Limb (tissue), 2 donors: ENCODE results near the gene PROCR.
"Not testable (repeated sequence)": the region's sequence is repeated elsewhere in the genome, so short reads cannot be mapped to it uniquely, and the experiment has no call there.

Experiments used
- DNase-seq, 2 donors: peaks; one replicate each; pipeline ENCODE4 v3.0.0-alpha.2; 2016; ENCODE audit errors: extremely low spot score in 2 of 2

Gene PROCR

DNA sequence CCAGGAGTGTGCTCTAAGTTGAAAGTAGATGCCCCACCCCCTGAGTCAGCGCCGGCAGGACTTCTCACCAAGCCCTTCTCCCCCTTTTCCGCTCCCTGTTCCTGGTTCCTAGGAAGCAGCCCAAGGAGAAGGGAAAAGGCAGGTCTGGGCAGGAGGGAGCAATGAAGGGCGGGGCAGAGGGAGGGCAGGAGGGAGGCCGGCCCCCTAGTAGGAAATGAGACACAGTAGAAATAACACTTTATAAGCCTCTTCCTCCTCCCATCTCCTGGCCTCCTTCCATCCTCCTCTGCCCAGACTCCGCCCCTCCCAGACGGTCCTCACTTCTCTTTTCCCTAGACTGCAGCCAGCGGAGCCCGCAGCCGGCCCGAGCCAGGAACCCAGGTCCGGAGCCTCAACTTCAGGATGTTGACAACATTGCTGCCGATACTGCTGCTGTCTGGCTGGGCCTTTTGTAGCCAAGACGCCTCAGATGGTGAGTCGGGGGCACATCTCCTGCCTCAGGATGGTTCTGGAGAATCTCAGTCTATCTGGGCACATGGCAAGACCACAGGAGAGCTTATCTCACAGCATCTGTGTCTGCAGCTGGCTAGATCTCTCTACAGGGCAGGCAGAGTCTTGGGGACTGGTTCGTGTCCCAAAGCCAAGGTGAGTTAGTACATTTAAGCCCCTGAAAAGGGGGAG is at the start of gene PROCR:
Gene PROCR, plus strand, starts transcription at position 320 of the 681 bp plus-strand sequence. Its CDS starts 83 bp downstream, at position 403.
- DNase-seq, result peak; percentile 71 to 82

DNA sequence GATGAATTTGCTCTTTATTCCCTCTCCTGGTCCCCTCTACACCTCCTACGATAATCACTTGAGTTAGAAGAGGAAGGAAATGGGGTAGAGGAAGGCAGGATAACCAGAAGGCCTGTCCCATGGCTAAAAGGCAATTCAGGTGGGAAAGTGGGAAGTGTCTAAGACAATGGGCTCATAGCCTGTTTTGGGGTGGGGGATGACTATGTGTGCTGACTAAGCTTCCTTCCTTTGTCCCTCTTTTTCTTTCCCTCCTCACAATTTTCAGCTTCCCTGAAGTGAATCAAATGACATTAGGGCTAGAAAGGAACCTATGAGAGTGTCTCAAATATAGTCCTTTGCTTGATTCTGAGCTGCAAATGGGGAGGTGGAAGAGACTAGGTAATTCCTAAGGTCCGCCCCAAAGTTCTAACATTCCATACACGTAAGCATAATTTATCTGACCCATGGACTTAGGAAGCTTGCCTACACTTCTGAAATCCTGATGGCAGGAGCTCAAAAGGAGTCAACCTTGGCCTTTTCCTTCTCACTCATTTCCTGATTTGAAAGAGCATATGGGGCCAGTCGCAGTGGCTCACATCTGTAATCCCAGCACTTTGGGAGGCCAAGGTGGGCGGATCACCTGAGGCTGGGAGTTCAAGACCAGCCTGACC is 49.0 kb upstream of the PROCR start:
- no peak for DNase-seq

DNA sequence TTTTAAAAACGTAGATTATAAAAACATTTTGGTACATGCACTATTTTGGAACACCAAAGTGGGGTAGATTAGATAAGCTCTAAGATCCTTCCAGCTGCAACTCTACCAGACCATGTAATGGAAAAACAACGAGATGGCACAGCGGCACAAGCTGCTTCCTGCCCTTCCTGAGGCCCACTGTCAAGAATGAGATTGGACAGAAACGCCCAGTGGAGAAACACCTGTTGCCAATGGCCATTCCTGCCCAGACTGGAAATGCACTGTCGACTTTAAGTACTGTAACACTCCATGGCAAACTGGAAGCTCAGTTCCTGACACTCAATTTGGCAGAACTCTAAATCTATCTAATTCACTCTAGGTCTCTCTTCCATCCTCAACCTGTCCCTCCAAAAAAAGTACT is 46.1 kb upstream of the PROCR start:
- no peak for DNase-seq

DNA sequence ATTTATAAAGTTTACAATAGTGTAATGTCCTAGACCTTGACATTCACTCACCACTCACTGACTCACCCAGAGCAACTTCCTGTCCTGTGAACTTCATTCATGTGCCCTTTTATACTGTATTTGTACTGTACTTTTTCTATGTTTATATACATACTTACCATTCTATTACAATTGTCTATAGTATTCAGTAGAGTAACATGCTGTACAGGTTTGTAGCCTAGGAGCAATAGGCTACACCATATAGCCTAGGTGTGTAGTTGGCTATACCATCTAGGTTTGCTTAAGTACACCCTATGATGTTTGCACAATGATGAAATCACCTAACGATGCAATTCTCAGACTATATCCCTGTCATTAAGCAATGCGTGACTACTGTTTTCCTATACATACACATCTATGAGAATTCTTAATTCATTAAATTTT is 42.2 kb upstream of the PROCR start:
- no peak for DNase-seq

DNA sequence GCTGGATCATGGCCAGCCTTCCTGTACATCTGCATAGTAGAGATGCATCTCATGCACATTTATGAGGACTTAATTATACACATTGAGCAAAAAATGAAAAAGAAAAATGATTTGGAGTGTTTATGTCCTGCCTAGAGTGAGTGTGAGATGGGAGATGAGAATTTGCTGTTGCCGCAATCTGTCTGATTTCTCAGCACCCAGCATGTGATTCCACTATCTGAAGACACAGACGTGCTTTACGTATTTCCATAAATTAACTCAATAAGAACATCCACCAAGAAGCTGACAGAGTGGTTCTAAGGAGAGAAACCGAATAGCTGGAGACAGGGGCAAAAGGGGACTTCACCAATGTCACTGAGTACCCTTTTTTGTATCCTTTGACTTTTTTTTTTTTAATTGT is 39.9 kb upstream of the PROCR start:
- no peak for DNase-seq

DNA sequence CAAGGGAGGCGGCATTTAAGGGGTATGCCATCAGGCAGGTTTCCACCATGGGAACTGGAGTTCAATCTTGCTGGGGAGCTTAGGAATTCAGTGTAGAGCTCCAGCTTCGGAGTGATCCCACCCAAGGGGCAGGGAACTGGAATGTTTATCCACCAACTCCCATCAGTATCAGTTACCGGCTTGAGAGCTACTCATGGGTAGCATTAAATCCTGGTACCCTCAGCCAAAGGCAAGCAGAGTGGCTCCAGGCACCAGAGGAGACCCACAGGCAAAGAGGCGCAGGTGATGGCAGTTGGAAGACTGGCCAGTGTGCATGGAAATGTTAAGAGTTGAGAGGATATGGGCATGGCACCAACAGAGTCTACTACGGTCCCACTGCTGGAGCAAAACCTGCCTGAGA is 38.8 kb upstream of the PROCR start:
- no peak for DNase-seq

DNA sequence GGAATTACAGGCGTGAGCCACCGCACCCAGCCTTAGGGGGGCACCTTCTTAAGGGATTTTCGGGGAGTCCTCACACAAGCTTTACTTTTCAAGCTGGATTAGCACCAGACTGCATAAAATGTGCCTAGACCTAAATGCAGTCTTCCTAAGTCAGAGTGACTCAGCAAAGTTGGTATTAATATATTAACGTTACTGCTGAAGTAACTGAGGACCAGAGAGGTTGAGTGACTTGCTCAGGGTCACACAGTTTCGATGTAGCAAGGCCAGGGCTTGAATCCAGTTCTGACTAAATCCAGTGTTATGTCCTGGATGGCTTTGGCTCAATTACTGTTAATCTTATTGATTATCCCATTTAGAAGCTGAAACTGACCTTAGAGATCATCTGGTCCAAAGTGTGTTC is 38.1 kb upstream of the PROCR start:
- DNase-seq, result no peak

DNA sequence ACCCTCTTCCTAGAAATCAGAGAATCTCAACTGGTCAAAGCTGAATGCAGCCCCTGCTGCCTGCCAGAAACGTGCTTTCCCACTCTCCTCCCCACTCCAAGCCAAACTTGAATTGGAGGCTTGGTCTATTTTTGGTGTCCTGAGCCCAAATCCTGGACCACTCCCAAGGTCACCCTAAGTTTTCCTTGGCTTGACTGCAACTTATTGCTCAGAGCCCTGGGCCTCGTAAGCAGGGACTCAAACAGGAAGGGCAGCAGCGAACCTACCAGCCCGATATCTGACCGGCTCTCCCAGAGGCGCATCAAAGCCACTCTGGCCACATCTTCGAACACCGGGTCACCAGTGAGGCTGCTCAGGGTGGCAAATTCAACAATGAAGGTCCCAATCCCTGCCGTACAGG is 37.4 kb upstream of the PROCR start:
- no peak for DNase-seq

DNA sequence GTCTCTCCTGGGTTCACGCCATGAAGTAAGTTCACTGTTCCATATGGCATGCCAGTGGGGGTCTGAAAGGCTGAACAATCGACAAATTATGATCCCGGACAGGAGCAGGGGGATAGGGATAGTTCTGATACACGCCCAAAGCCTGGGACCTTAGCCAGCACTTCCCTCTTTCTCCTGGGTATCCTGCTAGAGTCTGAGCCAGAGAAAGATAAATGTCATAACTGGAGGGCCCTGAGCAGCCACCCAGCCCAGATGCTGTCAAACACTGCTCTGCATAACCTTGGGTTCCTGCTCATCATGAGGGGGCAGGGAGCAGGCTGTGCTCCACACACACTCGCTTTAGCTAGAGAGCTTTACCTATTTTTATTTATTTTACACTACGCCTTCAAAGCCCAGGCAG is 37.0 kb upstream of the PROCR start:
- no peak for DNase-seq

DNA sequence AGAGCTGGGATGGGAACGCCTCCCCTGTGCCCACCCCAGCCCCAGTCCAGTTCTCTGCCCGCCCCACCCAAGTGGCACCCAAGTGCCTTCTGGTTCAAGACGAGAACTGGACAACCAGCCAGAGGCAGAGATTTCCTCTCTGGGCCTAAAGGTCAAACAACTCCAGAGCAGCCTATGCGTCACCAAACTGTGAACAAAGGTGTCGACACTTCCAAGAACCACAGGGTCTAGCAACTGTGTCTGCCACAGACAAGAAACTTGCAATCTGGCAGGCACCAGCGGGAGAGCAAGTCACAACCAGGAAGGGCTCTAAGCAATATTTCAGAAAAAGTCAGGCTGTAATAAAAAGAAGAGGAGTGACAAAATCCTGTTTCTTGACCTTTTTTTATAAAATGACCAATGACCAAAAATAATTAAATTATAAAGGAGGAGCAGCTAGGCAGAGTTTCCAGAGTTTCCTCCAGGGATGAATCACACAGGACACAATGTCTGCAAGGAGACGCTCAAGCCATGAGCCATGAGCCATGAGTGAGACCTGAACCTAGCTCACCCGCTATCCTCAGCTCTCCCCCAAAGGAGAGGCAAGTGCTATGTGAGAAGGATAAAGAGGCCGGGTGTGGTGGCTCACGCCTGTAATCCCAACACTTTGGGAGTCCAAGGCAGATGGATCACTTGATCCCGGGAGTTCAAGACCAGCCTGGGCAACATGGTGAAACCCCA is 35.8 kb upstream of the PROCR start:
- no peak for DNase-seq

DNA sequence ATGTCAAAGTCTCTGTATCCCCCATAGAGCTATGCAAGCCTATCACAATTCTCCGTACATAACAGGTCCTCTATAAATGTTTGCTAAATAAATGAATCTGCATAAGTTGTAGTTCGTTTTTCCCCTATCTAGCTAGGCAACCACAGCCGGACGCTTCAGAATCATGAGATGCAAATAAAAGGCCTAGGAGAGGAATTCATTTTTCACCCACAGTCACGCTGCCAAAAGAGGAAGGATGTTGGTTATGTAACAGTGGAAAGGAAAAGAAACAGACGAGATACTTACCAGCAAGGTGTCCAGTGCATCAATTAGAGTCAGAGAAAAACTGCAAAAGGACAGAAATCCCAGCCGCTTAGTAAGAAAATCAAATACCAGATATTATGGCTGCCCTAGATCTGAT is 27.2 kb upstream of the PROCR start:
- DNase-seq, result no peak

DNA sequence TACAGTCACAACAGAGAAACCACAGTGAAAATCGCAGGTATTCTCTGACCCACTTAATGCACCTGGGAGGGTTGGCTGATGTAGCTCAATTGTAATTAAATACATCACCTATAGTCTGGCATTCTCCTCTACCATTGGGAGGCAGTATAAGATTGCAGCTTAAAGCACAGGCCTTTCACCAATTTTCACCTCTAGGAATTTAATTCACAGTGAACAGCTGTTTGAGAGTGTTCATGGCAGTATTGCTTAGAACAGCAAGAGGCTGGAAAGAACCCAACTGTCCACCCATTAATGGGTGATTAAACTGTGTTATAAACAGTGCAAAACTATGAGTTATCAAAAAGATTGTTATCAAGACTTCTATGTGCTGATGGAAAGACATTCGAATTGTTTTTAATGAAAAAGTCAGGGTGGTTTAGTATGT is 26.7 kb upstream of the PROCR start:
- DNase-seq, result peak in 1 of 2 donors; percentile 78

DNA sequence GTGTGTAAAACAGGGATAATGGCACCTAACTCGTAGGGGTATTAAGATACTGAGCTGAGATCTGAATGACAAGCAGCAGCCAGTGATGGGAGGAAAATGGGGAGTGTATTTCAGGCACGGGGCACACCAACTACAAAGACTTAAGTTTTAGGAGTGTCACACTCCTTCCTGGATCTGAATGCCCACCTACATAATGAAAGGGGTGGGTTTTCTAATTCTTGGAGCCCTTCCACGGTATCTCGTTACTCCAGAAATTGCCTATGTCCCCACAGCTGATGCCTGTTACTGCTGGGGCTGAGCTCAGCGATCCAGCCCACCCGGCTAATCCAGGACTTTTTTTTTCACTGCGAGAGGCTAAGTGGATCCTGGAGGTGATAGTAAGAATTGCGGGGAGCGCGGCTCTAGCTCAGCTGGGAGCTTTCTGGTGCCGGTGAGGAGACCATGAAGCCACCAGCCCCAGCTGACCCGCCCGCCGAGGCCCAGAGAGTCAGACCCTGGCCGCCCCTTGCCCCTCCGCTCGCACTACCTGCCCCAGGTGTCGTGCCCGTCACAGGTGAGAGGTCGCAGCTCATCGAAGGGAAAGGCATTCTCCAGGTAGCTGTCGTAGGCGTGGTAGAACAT is 25.5 kb upstream of the PROCR start:
- DNase-seq, result peak in 1 of 2 donors; percentile 38

DNA sequence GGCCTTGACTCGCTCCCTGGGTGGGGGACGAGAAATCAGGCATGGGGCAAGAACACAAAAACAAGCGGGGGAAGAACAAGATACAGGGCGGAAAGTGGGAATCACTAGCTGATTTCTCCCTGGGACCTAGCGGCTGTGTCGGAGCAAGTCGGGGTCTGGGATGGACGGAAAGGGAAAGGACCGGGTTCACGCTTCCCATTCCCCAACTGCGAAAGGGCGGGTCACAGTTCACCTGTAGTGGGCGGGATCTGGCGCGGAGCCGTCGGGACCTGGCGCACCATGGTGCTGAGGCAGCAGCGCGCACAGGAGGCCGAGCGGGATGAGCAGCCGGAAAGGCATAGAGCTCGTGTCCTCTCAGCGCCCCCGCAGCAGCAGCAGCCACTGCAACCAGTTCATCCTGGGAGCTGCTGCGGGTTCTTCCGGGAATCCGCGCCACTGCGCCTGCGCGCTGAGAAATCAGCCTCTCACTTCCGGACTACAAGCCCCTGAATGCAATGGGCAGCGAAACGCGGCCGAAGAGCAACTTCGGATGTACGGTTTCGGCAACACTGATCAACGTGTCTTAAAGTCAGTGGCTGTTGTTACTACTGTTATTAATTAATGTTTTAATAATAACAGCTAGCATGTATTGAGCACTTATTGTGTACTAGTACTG is 24.8 kb upstream of the PROCR start, which contains the start of gene EDEM2:
Gene EDEM2, minus strand, starts transcription at position 417 of the 655 bp plus-strand sequence. Its CDS starts 78 bp downstream, at position 339.
- peak; percentile 93 to 94 for DNase-seq

DNA sequence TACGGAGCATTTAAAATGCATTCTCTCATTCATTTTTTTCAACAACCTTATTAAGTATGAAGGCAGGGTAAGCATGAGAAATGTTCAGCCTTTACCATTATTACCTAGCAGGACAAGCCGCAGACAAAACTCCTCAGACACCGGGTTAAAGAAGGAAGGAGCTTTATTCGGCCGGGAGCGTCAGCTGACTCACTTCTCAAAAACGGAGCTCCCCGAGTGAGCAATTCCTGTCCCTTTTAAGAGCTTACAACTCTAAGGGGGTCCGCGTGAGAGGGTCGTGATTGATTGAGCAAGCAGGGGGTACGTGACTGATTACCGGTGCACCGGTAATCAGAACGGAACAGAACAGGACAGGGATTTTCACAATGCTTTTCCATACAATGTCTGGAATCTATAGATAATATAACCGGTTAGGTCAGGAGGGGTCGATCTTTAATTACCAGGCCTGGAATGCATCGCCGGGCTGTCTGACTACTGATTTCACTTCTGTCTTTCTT is 24.2 kb upstream of the PROCR start:
- DNase-seq, result peak in 1 of 2 donors; percentile 36

DNA sequence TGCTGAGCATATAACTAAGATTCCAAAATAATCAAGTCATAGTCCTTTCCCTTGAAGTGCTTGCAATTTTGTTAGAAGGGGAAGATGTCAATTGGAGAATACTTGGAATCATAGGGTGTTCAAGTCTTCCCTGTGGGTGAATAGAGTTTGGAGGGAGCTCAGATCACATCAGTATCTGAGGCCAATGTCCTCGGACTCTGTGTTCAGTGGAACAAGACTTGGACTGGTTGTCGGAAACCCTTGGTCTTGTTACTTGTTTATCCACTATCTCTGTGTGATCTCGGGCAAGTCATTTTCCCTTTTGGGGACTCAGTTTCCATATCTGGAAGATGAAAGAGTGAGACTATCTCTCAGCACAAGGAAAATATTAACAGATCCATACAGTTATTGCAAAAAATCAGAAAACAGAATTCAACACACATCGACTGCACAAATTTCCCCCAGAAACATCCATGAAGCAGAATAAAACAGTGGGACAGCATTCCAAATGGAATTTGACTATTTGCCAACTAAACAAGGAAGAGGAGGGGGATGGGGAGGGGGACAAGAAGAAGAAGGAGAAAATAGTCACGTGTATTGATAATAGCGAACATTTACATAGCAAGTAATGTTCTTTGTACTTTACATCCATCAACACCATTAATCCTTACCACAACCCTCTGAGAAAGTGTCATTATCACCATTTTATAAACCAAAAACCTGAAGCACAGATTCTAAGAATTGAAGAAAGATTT is 20.9 kb upstream of the PROCR start:
- DNase-seq, result no peak

DNA sequence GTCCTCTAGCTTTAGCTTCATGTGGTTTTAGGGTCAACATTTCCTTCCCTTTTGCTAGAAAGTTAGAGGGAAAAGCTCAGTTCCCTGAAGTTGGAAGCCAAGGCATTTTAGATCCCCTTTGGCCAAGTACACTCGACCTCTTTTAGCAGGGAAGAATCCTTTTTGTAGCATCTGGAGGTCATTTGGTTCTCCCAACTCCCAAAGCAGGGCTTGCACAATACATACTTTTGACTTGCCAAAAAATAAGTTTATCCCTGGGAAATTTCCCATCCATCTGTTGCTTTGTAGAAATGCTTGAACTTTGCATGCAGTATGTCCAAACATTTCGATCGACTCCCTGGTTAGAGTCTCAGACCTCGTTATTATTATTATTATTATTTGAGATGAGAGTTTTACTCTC is 20.1 kb upstream of the PROCR start:
- peak in 1 of 2 donors; percentile 63 for DNase-seq

DNA sequence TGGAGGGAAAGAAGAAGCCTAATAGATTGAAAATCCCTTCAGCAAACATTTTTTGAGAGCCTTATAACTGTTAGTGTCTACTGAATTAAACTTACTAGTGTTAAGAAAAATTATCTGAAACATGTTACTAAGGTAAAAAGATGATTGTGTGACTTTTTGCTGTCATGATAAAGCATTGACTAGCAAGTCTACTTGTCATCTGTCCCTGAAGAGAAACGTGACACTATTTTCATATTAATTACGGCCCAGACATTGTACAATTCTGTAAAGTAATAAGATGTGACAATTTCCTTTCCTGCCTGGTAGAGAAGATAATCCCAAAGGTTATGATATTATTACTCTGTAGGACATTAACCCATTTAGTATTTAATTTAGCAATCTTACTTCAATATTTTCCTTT is 15.9 kb upstream of the PROCR start:
- DNase-seq, result no peak

DNA sequence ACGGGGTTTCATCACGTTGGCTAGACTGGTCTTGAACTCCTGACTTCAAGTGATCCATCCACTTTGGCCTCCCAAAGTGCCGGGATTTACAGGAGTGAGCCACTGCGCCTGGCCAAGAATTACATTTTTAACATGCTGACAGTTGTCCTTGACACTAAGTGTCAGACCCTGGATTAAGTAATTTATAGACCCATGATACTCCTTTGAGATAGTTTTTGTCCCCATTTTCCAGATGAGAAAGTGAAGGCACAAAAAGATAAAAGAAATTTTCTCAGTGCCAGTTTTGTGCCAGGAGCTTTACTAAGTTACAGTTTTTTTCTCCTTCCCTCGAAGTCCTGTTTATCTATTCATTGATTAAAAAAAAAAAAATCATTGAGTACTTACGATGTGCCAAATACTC is 14.9 kb upstream of the PROCR start:
- no peak for DNase-seq

DNA sequence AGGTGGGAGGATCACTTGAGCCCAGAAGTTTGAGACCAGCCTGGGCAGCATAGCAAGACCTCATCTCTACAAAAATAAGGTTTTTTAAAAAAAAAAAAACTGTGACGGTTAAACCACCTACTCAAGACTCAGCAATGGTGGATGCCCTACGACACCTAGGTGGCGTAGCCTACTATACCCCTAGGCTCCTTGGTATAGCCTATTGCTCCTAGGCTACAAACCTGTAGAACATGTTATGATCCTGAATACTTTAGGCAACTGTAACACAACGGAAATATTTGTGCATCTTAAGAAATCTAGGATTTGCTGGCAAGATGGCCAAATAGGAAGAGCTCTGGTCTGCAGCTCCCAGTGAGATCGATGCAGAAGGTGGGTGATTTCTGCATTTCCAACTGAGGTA is 11.5 kb upstream of the PROCR start:
- DNase-seq, result not testable (repeated sequence)

DNA sequence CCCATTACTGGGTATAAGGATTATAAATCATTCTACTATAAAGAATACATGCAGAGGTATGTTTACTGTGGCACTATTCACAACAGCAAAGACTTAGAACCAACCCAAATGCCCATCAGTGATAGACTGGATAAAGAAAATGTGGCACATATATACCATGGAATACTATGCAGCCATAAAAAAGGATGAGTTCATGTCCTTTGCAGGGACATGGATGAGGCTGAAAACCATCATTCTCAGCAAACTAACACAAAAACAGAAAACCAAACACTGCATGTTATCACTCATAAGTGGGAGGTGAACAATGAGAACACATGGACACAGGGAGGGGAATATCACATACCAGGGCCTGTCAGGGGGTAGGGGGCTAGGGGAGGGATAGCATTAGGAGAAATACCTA is 7.3 kb upstream of the PROCR start:
- not testable (repeated sequence) for DNase-seq
